ENCODE data around the gene SNX14.

DNA sequence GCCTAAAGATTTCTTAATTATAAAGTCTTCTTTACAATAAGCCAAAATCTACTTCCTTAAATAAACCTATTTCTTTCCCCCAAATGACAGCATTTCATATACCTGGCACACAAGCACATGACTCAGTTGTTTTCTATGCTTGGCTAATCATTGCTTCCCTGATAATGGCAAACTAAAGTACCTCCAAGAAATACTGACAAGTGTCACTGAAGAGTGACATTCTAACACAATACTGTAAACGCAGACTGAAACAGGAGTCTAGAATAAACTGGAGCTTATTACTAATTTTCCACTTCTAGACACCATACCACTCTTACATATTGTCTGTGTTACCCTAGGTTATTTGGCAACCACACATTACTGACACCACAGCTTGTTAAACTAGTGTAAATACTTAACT is 34.7 kb upstream of the SNX14 start:
- TF ChIP-seq, protein P1, sequence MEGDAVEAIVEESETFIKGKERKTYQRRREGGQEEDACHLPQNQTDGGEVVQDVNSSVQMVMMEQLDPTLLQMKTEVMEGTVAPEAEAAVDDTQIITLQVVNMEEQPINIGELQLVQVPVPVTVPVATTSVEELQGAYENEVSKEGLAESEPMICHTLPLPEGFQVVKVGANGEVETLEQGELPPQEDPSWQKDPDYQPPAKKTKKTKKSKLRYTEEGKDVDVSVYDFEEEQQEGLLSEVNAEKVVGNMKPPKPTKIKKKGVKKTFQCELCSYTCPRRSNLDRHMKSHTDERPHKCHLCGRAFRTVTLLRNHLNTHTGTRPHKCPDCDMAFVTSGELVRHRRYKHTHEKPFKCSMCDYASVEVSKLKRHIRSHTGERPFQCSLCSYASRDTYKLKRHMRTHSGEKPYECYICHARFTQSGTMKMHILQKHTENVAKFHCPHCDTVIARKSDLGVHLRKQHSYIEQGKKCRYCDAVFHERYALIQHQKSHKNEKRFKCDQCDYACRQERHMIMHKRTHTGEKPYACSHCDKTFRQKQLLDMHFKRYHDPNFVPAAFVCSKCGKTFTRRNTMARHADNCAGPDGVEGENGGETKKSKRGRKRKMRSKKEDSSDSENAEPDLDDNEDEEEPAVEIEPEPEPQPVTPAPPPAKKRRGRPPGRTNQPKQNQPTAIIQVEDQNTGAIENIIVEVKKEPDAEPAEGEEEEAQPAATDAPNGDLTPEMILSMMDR (IDR thresholded peaks at IDR 0.05): no peak
- TF ChIP-seq TCF7L2 (IDR thresholded peaks at IDR 0.05; ENCODE audit: low read depth, low read length): no peak

Measured in Panc1 (cell line).